Measurements from ENCODE around the gene CRNN.

The CRNN gene

DNA sequence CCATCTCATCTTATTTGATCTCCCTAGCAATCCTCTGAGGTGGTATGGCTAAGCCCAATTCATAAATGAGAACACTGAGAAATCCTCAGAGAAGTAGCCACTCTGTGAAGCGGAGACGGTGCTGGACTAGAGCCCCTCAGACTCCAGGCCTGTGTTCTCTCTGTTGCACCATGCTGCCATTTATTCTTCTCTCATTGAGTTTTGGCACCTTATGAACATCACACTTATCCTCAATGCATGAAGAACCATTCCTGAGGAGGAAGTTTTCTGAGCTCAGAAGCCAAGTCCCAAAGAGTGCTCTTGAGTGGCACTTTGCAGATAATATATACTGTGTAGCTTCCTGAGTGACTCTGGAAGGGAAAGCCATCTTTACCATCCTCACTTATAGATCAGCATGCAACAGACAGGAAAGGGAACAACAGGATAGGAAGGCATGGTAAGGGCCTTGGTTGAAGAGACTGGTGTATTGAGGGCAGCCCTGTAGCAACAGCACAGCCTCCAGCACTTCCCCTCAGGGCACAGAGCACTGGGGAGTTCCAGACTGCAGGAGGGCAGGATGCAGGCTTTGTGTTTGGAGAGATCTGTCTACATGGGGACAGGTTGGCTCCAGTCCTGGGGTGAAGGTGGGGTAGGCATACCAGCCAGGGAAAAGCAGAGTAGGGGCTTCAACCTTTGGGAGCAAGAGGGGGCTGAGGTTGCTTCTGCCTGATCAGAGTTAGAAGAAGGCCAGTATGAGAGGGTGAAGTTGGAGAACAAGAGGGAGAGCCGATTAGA lies 1.6 kb upstream of the CRNN start:
- no peak for DNase-seq

DNA sequence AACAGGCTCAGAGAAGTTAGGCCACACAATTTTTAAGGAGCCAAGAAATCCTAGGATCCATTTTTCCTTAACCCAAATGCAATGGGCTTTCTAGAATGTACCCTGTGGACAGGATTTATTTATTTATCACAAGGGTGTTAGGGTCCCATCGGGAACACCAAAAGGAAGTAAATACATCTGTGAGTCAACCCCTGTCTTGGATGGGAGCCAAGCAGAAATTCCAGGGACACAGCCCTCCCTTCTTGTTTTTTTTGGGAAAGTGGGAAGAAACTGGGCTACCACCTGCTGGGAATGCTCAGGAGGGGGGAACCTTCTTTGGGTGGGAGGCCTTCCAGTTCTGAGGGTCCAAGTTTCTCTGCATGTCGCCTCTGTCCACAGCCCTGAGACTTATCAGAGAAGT lies 1.3 kb downstream of the CRNN start:
- DNase-seq = no peak

DNA sequence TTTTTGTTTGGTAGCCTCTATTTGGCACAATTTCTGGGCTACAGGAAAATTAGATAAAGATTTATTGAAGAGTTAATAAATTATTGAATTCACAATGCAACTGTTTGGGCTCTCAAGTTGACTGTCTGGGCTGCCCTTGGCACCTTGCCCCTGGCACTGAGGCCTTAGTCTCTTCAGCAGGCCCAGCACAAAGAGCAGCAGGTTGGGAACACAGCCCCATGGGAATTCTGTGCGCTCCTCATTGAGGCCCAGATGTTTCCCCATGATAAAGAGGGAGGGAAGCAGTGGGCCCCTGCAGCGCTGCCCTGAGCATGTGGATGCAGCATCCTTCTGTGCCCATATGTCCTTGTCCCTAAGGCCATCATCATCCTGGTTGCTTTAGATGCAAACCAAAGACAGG lies 2.9 kb downstream of the CRNN start:
- DNase-seq = no peak

DNA sequence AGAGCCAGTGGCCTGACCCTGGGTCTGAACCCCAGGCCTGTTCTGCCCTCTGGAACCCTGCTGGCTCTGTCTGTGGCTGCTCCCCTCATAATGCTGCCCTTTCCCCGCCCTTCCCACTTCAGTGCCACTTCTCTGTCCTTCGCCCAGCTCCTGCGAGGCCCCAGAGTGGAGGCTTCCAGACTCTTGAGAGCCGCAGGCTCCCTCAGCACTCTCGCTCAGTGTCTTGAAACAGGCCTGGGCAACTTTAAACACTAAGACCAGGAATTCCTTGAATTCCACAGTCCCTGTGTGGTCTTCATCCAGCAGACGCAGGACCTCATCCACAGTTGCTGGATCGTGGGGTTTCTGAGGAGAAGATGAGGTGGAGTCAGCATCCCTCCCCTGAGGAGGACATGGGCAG lies 3.5 kb downstream of the CRNN start:
- no peak for DNase-seq

DNA sequence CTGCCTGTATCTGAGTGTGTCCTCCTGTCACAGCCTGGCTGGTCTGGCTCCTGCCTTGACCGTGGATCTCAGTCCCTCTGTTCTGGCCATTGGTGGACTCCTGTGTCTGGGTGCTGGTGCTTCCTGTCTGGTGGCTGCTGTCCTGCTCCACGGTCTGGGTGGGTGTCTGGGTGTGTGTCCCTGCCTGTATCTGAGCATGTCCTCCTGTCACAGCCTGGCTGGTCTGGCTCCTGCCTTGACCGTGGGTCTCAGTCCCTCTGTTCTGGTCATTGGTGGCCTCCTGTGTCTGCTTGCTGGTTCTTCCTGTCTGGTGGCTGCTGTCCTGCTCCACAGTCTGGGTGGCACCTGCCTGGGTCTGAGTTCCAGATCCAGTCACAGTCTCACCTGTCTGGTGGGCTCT lies 4.0 kb downstream of the CRNN start:
- DNase-seq = no peak

DNA sequence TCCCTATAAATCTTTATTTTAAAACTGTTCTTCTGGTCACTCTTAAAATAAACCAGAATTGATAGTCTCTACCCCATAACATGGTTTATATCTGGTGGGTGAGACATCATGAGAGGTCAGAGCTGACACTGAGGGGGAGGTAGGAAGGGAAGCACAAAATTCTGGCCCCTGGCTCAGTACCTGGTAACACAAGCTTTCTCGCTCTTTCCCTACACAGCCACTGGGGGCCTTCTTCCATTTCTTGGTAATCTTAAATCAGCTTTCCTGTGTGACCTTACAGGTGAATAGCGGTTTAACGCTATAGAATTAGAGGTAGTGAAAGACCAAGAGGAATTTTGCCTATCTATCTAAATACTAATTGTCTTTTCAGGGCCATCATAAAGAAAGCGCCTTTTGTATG lies 5.4 kb downstream of the CRNN start:
- DNase-seq = no peak

DNA sequence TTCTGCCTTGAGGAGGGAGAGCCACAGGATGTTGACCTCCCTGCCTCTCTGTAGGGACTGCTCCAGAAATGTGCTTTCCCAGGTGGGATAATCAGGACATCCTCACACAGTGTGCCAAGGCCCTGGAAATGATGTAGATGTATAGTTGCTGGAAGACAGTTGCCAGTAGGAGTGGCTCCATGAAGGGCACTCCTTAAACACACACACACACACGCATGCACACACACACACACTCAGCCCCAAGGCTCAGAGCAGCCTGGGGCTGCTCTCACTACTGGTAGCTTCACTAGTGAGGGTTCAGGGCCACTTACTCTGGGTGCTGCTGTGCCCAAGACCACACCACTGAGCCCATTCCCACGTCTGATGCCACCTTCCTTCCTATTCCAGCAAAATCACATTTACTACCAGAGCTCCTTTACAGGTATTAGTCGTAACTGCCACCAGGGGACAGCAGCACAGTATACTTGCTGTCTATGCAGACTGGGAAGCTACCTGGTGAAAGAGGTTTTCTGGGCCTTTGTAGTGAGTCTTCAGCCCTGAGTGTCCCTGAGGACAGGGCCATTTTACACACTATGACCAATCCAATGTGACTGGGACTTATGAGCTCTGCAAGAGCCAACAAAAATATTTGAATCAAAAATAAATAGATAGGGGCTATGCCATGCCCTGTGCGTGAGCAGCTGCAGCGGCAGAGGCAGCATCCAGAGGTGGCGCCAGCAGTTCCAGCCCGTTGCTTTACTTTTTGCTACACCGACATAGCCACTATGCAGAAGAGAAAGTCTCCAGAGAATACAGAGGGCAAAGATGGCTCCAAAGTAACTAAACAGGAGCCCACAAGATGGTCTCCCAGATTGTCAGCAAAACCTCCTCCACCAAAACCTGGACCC lies 15.0 kb downstream of the CRNN start:
- DNase-seq = peak in 1 of 2 experiments; percentile 22

DNA sequence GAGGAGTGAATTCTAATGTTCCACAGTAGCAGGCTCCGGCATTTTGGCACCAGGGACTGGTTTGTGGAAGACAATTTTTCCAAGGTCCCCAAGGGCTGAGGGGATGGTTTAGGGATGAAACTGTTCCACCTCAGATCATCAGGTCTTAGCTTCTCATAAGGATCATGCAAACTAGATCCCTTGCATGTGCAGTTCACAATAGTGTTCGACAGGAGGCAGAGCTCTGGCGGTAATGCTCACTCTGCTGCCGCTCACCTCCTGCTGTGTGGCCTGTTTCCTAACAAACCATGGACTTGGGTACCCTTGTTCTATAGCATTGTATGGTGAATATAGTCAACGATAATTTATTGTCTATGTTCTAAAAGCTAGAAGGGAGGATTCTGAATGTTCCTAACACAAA lies 16.6 kb downstream of the CRNN start:
- DNase-seq = no peak

DNA sequence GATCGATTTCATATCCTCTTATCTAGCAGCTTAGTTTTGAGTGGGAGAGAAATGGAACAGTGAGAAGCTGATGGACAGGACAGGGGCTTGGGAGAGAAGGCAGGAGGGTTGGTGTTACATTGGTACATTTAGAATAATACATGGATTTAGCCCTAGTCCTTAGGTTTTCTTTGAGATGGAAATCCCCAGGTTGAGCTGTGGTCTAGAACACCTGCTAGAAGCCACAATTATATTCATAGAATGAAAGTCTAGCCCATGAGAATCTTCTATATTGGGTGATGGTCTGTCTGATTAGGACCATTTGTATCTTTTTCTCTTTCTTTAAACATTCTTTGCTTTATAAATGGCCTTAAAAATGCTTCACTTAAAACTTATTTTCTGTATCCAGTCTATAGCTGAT lies 19.9 kb downstream of the CRNN start:
- no peak for DNase-seq

DNA sequence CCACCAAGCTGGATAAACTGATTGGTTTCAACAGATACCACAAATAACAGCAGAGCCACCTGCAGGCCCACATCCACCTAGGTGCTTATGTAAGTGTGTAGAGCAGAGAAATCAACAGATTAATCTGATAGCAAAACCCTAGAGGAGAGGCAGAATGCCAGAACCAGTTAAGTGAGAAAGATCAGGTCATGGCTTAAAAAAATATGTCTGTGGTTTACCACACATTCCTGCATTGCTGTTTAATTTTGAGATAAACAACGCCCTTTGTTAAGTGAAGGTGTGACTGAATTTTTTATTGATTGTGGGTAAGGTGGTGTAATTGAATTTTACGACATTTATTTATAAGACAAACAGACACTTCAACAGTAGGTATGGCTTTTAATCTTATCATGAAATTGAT lies 21.2 kb downstream of the CRNN start:
- no peak for DNase-seq

DNA sequence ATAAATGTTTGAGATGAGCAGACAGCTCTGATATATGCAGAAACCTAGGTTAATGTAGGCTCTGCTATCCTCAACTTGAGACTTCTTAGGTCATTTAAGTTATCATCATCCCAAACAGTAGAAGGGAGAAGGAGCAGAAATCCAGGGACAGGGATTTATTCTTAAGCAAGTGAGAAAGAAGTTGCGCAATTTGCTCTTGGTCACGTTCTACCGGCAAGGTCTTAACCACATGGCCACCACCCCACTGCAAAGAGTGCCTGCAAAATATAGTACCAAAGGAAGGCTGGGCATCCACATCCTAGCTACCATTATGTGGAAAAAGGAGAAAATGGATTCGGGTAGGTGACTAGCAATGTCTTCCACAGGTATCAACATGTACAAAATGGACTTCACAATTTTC lies 25.2 kb downstream of the CRNN start:
- DNase-seq = no peak

DNA sequence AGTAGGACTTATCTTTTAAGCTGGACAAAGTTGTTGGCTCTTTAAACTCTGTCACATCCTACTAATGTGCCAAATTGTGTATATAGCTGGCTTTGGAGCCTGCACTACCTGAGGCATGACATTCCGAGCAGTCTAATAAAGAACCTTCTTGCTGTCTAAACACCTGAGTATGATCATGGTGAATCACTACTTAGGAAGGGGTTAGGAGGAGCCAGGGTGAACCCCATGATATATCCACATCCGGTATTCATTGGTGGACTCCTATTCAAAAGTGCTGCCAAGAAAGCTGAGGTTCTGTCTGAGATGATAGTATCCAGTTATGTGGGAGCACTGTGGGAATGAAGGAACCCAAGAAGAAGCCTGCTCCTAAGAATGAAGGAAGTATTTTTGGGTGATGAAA lies 27.1 kb downstream of the CRNN start:
- DNase-seq = no peak

DNA sequence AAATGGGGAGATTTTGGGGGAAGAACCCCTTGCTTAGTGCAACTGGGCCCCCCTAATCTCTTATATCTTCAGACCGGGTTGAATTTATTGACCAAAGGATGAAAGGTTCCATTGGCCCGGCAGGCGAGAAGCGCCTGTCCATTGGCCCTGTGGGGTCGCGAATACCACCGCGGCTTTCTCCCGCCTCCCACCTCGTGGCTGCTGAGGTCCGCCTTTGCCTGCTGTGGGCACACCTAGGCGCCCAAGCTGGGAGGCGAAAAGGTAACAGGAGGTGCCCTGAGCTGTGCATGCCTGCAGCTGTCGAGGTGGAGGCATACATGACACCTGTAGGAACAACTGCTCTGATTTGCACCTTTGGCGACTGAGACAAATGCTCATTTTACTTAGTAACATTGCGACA lies 33.1 kb downstream of the CRNN start:
- DNase-seq = no peak

DNA sequence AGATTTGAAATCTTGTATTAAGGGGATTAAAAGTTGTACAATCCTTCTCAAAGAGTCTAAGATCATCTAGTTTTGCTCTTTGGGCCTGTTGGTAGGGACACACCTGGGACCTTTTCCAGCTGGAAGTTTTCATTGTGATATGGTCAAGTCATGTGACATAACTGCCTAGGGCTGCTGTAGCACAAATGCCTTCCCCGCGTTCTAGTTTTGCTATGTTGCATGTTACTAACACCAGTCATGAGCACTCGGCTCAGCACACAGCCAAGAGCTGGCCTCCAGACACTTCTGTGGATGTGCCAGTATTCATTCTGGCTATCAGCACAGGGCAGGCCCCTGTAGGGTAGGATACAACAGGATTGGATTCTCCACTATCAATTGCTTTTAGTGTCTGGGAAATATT lies 39.6 kb downstream of the CRNN start:
- no peak for DNase-seq

DNA sequence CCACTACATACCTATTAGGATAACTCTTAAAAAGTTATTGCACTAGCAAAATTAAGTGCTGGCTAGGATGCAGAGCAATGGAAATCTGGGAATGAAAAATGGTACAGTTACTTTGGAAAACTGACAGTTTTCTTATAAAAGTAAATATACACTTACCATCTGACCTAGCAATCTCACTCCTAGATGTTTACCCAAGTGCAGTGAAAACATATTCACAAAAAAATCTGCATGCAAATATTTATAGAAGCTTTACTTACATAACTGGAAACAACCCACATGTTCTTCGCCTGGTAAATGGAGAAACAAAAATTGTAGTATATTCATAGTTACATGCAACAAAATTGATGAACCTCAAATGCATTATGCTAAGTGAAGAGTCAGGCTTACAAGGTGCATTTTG lies 41.4 kb downstream of the CRNN start:
- no peak for DNase-seq

DNA sequence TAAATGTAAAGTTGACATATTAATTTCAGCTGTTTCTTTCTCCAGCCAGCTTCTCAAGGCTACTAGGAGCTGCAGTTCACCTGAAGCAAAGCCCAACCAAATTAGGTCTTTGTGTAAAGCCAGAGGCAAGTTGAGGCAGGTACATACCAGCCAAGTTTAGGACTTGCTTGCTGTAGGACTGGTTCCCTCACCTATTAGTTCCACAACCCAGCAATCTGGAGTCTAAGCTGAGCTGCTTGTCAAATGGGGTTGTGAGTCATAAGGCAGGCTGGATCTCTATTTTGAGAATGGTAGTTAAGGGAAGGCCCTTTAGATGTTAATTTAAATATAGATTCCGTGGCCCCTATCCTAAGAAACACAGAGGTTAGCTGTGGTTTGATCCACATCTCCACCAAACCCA lies 46.6 kb downstream of the CRNN start:
- DNase-seq = no peak

DNA sequence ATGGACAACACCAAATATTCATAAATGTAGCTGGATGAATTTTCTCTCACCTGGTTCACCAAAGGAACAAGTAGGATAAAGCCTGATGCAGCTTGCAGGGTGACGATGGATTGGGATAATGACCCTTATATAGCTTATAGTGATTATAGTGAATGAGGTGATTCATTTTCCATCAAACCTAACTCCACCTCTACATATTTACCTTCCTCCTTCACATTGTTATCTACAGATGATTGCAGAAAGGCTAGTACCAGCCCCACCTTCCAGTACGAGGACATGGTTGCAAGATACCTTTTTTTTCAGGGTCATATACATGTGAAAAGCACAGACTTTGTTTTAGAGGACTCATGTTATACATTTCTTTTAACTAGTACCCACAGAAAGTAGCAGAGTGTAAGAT lies 54.2 kb downstream of the CRNN start, which contains the start of gene FLG2:
Gene FLG2, minus strand, starts transcription at position 101 of the 400 bp plus-strand sequence. CDS start 1,122 bp downstream, outside the sequence.
- no peak for DNase-seq

Data from activated T-cell treated with anti-CD3 and anti-CD28 coated beads, Interleukin-2, amount 50 U/mL, for 48 hours (primary cell).